SK-N-DZ (cell line): ENCODE measurements around the gene CTAGE8.
"Not testable (repeated sequence)": the region's sequence is repeated elsewhere in the genome, so short reads cannot be mapped to it uniquely, and the experiment has no call there.

Source experiments
- DNase-seq: peaks from one replicate; pipeline ENCODE4 v3.0.0-alpha.2; 2015; ENCODE audit warnings: low spot score

Gene CTAGE8

GRCh38 chr7:144259067-144259466, 10.0 kb downstream of the CTAGE8 start:
- not testable (repeated sequence) for DNase-seq

DNA sequence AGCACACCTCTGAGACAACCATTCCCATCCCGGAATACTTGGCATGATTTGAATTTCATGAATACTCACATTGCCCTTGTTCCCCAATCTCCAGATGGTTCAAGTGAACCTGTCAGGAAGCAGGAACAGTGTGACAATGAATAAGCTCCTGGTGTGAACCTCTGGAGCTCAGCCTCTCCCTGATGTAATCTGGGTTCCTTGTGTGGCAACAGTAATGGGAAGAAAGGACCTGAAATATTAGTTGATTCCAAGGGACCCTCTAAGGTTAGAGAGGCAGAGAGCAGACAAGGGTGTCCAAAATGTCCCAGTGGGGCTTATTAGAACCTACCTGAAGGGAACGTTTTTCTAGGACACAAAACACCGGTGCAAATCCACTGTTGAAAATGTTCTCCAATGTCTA, 13.0 kb downstream of the CTAGE8 start:
- peak; percentile 0 for DNase-seq

DNA sequence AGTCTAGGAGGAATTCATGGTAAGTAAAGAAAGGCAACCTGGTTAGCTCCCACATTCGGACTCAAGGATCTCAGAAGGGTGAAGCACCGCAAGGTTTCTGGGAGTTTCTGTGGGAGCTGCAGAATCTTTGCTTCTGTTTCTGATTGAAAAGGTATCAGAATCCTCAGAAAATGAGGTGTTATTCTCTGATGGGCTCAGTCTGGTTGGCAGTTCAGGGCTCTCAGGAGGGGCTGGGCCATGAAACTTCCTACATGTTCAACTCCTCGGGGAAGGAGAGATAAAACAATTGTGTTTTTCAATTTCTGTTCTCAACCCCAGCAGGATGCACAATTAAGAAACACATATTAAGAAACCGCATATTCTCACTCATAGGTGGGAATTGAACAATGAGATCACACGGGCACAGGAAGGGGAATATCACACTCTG, 13.6 kb downstream of the CTAGE8 start:
- peak; percentile 0 for DNase-seq

GRCh38 chr7:144252307-144252706, 16.8 kb downstream of the CTAGE8 start:
- not testable (repeated sequence) for DNase-seq

DNA sequence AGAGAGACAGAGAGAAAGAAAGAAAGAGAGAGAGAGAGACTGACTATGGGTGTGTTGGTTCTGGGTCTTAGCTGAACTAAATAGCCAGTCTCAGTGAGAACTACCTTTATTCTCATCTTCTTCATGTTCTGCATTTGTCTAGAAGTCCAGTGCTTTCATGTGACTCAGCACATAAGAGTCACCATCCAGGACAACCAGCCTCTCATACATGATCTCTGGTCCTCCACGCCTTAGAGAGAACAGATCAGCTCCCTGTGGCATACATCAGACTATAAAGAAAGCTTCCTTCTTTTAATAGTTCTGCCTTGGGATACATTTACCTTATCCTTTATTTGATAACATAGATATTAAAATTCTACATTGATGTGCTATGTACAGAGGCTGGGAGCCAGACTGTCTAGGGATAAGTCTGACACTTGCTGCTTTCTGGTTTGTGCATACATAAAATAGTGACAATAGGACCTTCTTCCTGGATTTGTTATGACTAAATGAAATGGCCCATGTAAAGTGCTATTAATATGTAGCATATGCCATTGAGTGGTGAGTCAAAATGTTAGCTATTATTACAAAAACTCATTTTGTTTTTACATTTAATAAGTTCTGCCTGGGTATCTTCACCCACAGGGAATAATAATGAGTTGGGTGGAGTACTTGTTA, 21.3 kb downstream of the CTAGE8 start:
- not testable (repeated sequence) for DNase-seq

DNA sequence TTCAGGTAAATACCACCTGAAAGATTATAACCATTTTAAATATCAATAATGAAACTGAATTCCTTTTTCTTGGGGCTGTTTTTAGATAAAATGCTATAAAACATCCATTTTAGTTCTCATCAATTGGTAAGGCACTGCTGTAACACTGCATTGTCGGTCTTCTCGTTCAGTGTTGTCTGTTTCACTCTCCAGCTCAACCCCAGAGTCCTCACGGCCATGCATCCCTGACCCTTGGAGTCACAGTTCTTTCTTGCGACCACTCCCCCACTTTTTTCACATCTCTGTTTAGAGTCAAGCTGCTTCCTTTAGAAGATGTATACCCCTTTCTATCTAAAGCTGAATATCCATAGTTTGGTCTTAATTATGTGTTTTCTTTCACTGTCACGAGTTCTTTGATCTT, 22.1 kb downstream of the CTAGE8 start:
- not testable (repeated sequence) for DNase-seq

DNA sequence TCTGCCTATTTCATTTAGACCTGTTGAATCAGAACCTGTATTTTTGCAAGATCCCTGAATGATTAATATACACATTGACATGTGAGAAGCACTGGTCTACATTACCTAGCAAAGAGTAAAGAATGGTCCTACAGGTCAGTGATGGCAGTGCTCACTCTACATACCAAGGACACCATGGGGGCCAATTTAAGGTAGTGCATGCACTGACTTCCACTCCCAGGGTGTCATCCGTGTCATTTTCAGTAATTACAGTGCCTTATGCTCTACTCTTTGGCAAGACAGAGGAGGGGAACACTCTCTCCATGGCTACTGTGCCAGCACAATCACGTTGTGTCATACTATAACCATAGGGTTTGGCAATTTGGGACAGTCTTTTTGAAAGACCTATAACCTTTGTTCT, 23.7 kb downstream of the CTAGE8 start:
- not testable (repeated sequence) for DNase-seq

DNA sequence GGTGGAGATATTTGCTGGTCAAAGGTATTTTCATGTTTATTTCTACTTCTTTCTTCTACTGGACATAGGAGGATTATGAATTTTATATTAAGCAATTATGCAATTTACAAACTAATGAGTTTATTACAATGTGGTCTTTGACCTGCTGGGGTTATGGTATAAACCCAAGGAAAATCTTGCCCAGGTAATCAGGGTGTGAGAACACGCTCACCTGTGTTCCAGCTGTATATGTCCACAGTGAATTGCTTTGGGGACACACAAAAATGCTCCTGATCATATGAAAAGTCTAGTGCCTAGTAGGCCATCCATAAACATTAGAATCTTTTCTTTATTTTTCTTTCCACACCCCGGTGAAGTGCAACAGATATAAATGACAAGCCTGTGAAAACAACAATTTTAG, 29.7 kb downstream of the CTAGE8 start, which contains the start of gene OR2A42:
Gene OR2A42 (minus strand): TSS at position 241 of the 400 bp plus-strand sequence. CDS start 6,762 bp downstream, outside the sequence.
- DNase-seq = not testable (repeated sequence)

- DNase-seq = not testable (repeated sequence)
Observed at GRCh38 chr7:144238530-144239082, 30.5 kb downstream of the CTAGE8 start.

DNA sequence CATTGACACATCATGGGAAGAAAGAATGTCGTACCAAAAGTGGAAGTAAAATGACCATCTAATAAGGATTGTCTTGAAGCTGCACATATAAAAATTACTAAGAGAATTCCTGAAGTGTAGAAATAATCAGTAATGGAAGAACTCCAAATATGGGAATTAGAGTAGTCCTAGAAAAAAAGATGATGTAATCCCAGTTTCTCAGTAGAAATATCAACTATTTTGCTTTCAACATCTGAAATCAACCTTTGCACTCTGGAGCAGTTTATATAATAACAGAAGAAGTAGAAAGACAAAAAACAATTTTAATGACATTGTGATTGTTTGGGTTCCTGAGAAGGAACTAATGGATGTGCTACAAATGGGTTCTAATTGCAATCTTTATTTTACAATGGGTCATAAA, 36.0 kb downstream of the CTAGE8 start:
- DNase-seq = not testable (repeated sequence)

DNA sequence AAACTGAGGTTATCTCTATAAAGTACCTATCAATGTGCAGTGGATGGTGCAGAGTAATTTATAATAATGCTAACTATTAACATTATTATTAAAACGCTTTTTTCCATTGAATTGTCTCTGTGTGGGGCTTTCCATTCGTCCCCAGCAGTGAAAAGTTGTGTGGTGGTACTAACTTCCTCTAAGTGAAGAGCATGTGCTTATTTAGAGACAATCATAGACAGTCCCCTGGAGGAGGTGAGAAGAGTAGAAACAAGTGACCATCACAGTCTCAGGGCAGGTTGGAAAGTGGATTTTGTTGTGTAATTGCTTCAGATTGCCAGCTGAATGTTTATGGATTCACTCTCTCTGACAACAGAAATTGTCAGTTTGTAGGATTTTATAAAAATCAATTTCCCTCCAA, 38.1 kb downstream of the CTAGE8 start:
- DNase-seq = not testable (repeated sequence)

DNA sequence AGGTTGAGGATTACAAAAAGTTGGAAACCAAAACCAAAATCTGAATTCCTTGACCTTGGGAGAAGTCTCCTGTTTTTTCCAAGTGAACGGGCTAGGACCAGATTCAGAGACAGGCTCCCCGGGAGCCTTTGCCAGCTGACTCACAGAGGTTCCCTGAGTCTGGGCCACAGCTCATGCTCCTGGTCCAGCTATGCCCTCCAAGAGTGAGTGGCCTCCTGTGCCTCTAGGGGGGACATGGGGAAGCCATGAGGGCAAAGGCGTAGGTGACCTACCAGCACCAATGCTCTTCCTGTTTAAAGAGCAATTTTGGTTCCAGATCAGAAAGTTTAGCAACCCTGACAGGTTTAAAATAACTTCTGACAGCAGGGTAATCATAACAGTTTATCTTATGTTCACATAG, 40.3 kb downstream of the CTAGE8 start:
- not testable (repeated sequence) for DNase-seq

DNA sequence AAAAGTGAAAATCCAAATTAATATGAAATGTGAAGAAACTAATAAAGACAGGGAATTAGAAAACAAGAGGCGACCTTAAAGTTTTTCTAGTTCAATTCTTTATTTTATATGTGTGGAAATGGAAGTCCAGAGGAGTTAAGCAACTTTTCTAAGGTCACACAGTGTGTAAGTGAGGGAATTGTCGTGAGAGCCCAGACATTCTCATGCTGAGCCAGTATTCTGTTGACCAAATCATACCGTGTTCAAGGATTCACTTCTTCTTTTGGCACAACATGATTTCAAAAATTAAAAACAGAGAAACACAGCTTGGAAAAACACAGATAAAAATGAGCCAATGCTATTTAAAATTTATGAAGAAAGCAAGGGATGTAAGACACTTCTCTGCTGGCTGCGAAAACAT, 42.2 kb downstream of the CTAGE8 start:
- DNase-seq = not testable (repeated sequence)

DNA sequence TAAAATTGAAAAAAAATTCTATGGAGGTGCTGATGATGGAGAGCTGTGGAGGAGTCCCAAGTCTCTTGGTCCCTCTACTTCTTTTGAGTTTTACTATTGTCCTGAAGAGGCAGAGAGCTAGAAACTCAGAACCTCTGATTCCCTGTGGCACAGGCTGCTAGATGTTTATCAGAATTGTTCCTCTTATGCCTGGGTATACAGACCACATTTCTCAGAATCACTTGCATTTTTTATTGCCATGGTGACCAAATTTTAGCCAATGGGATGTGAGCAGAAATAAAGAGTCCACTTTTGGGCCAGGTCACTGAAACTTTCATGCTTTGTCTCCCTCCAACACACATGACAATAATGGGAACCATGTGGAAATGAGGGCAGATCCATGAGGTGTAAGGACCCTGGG, 45.4 kb downstream of the CTAGE8 start:
- DNase-seq = not testable (repeated sequence)

DNA sequence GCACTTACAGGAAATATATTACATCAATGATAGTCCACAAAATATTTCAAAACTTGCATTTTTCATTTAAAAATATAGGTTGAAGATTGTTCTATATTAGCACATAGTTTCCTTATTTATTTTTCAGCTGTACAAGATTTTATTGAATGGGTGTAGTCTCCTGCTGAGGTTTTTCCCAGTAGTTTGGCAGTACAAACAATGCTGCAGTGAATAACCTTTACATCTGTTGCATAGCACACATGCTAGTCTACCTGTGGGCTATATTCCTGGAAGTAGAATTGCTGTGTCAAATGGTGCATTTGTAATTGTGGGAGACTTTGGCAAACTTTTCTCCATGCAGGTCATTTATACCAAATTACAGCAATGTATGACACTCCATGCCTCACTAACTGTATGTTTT, 48.6 kb downstream of the CTAGE8 start:
- DNase-seq = not testable (repeated sequence)

DNA sequence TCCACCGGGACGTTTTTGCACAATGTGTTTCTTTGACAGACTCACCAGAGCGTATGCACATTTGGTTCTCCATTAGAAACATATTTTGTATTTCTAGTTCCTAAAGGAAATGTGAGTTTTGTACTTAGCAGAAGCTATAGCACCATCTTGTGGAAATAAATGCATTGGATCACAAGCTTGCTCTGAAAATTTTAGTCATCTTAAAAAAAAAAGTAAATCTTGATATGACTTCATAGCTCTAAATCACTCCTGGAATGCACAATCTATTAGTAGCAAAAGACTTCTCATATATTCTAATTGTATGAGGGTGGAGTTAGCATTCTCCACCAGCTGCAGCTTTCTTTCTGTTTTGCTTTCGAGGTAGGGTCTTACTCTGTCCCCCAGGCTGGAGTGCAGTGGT, 49.9 kb downstream of the CTAGE8 start:
- DNase-seq = not testable (repeated sequence)

DNA sequence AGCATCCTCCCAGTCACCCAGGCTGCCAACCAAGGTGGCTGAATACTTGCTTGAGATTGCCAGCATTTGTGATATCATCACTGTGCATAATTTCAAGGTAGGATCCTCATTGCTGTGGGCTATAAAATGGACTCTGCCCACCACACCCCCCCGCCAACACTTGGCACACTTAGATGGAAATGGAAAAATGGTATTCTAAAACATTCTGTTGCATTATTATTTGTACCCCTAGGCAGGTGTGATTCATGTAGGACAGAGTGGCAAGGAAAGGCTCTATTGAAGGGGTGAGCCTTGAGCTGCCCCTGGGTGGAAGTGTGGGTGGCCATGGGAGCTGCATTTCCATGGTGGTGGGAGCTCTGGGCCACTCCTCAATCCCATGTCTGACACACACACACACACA, 50.5 kb downstream of the CTAGE8 start:
- DNase-seq = not testable (repeated sequence)

DNA sequence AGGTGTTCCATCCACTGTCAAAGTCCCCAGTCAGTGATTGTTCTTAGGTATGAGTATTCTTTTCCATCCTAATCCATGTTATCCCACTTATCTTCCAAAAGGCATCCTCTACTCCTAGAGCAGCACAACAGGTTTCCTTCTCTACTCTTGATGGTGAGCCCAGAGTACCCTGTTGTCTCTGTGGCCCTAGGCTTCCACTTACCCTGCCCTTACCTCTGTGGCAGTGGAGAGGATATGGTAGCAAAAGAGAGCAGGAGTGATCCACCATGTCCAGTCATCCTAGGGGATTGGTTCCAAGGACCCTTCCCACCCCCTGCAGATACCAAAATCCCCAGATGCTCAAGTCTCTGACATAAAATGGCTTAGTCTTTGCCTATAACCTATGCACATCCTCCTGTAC, 51.9 kb downstream of the CTAGE8 start:
- not testable (repeated sequence) for DNase-seq
